Astrocyte of the cerebellum (primary cell): Measurements from ENCODE around the gene PALLD.
A peak's percentile ranks its signal among the peaks of the same experiment; 100 is the strongest.
"Not testable (repeated sequence)": the region's sequence is repeated elsewhere in the genome, so short reads cannot be mapped to it uniquely, and the experiment has no call there.

ENCODE experiments used
- DNase-seq: peaks from one replicate; pipeline ENCODE4 v3.0.0-alpha.2; 2011; ENCODE audit warnings: low read depth
- H3K4me3 ChIP-seq: 2 replicates; pipeline ENCODE4 v1.5.1; 2011; ENCODE audit warnings: mild to moderate bottlenecking, low read depth, low read length, moderate library complexity
- in situ Hi-C: cut with HindIII; loops from 2 replicates; pipeline ENCODE4 v1.10.0; 2017; ENCODE audit warnings: low sequenced_read_pairs
- TF ChIP-seq, protein P1 (sequence below): IDR thresholded peaks from 2 replicates; pipeline ENCODE4 v1.5.1; 2012; ENCODE audit warnings: low read length, low read depth, moderate library complexity, mild to moderate bottlenecking; ENCODE audit errors: missing control alignments

The PALLD gene

DNA sequence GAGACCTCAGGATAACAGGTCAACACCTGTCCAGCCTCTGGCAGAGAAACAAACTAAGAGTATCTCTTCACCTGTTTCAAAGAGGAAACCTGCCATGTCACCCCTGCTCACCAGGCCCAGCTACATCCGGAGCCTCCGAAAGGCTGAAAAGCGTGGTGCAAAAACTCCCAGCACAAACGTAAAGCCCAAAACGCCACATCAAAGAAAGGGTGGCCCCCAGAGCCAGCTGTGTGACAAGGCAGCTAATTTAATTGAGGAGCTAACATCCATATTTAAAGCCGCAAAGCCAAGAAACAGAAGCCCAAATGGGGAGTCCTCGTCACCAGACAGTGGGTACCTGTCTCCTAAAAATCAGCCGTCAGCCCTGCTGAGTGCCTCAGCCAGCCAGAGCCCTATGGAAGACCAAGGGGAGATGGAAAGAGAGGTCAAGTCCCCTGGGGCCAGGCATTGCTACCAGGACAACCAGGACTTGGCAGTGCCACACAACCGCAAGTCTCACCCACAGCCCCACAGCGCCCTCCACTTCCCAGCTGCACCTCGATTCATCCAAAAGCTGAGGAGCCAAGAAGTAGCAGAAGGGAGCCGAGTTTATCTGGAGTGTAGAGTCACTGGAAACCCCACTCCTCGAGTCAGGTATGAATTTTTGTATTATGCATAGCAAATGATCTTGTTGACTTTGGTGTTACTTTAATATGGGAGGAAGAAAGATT lies 15.1 kb downstream of the PALLD start:
- TF ChIP-seq, protein P1, sequence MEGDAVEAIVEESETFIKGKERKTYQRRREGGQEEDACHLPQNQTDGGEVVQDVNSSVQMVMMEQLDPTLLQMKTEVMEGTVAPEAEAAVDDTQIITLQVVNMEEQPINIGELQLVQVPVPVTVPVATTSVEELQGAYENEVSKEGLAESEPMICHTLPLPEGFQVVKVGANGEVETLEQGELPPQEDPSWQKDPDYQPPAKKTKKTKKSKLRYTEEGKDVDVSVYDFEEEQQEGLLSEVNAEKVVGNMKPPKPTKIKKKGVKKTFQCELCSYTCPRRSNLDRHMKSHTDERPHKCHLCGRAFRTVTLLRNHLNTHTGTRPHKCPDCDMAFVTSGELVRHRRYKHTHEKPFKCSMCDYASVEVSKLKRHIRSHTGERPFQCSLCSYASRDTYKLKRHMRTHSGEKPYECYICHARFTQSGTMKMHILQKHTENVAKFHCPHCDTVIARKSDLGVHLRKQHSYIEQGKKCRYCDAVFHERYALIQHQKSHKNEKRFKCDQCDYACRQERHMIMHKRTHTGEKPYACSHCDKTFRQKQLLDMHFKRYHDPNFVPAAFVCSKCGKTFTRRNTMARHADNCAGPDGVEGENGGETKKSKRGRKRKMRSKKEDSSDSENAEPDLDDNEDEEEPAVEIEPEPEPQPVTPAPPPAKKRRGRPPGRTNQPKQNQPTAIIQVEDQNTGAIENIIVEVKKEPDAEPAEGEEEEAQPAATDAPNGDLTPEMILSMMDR = no peak
- no peak for DNase-seq
- no peak overlapping the region for H3K4me3 ChIP-seq
- in situ Hi-C loops = no loop called here

DNA sequence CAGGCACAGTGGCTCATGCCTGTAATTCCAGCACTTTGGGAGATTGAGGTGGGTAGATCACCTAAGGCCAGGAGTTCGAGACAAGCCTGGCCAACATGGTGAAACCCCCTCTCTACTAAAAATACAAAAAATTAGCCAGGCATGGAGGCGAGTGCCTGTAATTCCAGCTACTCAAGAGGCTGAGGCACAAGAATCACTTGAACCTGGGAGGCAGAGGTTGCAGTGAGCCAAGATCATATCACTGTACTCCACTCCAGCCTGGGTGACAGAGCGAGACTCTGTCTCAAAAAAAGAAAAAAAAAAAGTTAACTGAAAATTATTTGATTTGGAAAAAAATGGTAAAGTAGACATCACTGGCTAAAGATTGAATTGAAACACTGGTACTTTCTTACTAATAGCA lies 17.0 kb downstream of the PALLD start:
- DNase-seq, H3K4me3 ChIP-seq, in situ Hi-C loops: not testable (repeated sequence)

DNA sequence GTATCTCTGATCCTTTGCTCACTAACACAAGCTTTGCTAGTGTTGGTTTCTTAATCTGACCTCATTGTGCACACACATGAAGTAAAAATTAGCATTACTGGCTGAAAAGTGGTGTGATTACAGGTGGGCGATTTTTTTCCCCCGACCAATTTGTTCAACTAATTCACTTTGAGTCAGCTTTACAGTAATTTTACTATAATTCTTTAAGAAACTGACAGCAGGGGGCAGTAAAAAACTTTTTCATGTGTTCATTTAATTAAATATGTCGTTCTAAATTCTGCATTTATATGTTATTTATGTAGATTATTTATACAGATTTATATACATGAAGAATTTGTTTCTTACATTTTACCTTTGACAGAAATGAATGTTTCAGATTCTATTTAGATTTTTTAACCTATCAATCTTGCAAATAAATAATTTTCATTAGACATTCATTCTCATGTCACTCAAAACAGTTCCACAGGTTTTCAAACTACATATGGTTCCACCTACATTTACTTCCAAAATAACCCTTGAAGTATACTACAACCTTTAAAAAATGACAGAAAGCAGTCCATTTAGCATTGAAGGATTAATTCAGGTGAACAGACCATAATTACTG lies 17.5 kb downstream of the PALLD start:
- in situ Hi-C loops = no loop called here
- TF ChIP-seq, protein P1 = peak; percentile 2
- H3K4me3 ChIP-seq = no peak overlapping the region
- peak; percentile 41 for DNase-seq

DNA sequence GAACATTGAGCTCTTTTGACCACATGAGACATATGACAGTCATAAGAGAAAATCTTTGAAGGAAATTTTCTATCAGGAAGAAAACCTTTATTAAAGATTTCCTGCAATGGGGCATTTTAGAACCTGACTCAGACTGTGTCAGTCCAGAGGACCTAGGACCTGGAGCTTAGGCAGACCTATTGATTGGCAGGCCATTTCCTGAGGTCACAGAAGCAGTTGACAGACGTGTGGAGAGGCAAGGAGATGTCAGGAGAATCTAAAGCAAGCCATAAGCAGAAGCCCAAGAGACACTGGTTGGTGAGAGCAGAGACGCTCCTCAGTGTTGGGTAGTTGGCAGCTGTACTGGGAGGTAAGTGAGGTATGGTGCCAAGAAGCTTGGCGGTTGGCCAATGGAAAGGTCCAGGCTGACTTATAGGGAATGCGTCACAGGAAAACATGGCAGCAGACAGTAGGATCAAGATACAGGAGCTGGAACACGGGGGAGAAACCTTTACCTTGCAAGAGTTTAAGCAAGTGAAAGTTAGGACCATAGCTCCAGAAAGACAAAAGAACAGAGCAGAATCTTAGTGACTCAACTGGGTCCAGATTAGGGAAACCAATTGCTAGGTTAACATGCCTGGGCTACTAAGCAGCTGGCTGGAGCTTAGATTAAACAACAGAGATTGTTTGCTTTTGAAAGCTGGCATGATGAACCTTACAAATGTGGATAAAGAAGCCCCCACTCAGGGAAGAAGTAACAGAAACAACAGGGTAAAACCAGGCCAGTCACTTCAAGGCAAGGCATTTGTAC lies 18.6 kb downstream of the PALLD start:
- TF ChIP-seq, protein P1 = no peak
- in situ Hi-C loops = no loop called here
- no peak overlapping the region for H3K4me3 ChIP-seq
- DNase-seq = no peak

DNA sequence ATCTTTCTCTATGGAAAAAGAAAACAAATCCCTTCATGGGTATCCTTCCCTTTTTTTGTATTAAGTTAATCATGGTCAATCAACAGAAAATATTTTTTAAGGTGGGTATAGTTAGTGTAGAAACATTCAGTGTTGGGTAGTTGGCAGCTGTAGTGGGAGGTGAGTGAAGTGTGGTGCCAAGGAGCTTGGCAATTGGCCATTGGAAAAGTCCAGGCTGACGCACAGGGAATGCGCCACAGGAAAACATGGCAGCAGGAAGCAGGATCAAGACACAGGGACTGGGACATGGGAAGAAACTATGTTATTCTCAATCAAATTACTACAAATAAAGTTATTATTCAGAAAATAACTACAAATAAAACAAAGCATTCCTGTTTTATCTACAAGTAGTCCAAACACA lies 20.0 kb downstream of the PALLD start:
- no peak overlapping the region for H3K4me3 ChIP-seq
- in situ Hi-C loops = no loop called here
- TF ChIP-seq, protein P1 = no peak
- DNase-seq = no peak

DNA sequence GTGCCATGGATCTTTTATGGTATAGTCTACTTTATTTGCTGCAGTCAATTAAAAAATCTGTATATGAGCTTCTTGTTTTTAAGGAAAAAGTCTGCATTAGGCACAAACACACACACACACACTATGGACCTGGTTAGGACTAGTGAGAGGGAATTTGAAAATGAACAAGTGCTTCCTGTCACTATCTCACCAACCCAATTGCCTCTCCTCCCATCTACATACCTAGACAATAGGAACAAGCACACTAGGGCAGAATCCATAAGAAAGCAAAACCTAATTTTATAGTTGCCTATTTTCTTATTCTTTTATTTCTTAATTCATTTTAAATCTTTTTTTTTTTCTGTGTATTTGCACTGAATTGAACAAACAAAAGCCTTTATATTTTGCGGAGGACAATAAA lies 22.7 kb downstream of the PALLD start:
- TF ChIP-seq, protein P1 = no peak
- no peak for DNase-seq
- in situ Hi-C loops = no loop called here
- no peak overlapping the region for H3K4me3 ChIP-seq

DNA sequence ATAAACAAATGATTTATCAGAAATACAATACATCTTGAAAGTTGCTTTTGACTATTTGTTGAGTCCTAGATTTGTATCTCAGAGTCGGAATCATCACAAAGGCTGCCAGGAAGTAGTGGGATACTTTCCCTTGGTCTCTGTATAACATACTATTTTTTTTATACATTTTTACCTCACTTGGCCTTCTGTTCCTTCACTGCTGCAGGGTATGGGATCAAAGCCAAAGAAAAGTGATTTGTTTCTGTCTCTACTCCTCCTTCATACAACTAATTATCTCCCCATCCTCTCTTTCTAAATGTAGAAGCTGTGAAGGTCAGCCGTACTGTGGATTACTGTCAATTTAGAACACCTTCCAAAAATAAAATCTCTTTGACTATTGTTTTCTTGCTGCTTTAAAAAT lies 24.9 kb downstream of the PALLD start:
- TF ChIP-seq, protein P1 = no peak

More for the DNA sequence above, 24.9 kb downstream of the PALLD start:
- H3K4me3 ChIP-seq = no peak overlapping the region
- no peak for DNase-seq
- in situ Hi-C loops = no loop called here
